ENCODE results near the gene CLBA1.

CLBA1 gene

DNA sequence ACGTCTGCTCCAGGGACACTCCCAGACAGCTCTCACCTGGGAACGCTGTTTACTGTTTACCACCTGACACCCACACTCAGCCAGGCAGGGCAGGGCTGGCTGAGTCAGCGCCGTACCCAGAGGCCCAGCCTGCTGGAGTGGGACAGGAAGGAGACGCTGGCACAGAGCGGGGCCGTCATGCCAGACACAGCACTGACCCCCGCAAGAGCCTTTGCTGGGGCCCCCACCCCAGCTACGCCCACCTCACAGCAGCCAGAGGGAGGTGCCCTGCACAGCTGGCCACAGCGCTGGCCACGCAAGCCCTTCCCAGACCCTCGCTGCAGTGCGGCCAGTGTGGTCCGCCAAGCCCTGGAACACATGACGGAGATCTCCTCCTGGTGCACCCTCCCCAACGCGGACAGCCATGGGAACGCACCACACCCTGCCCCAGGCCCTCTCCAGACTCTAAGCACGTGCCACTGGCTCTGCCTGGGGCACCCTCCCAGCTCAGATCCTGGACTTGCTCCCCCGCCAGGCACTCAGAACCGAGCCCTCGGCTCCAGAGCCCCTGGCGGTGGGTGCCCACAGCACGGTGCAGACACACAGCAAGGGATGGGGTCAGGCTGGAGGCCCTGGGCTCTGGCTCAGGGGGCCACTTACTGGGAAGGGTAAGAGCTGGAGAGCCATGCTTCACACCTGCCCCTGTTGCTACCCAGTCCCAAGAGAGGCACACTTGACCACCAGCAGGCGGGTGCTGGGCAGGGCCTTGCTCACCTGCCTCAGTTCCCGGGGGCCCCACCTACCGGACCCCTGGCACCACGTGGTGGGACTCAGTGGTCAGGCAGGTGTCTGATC is 13.1 kb upstream of the CLBA1 start:
- H3K27me3 ChIP-seq (replicated peaks; ENCODE audit: control insufficient read depth, insufficient read depth, low read length): no peaks in the 10 kb centered on the region; the same call in 1 of the 2 replicates
- TF ChIP-seq, protein P1, sequence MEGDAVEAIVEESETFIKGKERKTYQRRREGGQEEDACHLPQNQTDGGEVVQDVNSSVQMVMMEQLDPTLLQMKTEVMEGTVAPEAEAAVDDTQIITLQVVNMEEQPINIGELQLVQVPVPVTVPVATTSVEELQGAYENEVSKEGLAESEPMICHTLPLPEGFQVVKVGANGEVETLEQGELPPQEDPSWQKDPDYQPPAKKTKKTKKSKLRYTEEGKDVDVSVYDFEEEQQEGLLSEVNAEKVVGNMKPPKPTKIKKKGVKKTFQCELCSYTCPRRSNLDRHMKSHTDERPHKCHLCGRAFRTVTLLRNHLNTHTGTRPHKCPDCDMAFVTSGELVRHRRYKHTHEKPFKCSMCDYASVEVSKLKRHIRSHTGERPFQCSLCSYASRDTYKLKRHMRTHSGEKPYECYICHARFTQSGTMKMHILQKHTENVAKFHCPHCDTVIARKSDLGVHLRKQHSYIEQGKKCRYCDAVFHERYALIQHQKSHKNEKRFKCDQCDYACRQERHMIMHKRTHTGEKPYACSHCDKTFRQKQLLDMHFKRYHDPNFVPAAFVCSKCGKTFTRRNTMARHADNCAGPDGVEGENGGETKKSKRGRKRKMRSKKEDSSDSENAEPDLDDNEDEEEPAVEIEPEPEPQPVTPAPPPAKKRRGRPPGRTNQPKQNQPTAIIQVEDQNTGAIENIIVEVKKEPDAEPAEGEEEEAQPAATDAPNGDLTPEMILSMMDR (IDR thresholded peaks at IDR 0.05; ENCODE audit: insufficient read depth, low read length, poor library complexity, severe bottlenecking): no peak
- DNase-seq (ENCODE audit: extremely low read depth, insufficient read length): no peak
- H3K36me3 ChIP-seq (ENCODE audit: control insufficient read depth, insufficient read depth, low read length): no peaks in the 10 kb centered on the region
- no peak overlapping the region for H3K4me3 ChIP-seq (replicated peaks; ENCODE audit: low read depth, low read length)

DNA sequence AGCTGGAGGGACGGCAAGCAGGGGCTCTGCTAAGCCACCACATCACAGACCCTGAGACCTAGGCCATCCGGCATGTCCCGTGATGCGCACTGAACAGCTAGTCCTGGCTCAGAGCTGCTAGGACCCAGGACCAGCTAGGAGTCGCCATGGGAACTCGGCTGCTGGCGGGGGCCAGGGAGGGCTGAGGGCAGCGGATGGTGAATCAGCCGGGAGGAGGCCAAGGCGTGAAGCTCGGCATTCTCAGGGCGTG is 12.5 kb upstream of the CLBA1 start:
- H3K27me3 ChIP-seq (replicated peaks; ENCODE audit: control insufficient read depth, insufficient read depth, low read length): no peaks in the 10 kb centered on the region; the same call in 1 of the 2 replicates
- TF ChIP-seq, protein P1 (IDR thresholded peaks at IDR 0.05; ENCODE audit: insufficient read depth, low read length, poor library complexity, severe bottlenecking): no peak
- H3K4me3 ChIP-seq (replicated peaks; ENCODE audit: low read depth, low read length): no peak overlapping the region

DNA sequence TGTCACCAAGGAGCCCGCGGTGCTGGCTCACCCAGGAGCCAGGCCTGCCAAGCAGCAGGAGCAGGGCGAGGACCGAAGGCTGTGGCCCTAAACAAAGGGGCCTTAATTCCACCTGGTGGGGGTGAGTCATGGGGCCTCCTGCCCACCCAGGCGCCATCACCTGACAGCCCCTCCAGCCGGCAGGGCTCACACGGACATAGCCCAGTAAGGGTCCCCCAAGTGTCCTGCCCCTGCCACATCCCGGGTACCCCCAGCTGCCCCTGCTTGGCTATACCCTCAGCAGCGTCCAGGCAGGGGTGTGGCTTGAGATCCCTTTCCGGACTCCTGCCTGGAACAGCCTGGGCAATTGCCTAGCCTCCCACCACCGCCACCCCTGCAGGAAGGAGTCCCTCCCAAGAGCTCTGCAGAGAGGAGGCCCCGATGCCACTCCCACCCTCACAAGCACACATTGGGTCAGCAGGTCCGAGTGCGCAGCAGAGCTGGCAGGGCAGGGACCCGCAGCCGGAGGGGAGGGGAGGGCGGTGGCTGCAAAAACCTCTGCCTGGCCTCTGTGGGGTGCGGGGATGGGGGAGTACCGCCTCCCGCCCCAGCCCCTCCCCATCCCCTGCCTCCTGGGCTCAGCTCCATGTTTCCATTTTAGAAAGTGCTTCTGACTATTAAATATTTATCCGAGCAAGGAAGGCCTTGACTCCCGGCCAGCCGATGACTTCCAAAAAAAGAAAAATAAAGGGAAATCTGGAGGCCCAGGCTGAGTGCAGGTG is 12.0 kb upstream of the CLBA1 start:
- H3K27me3 ChIP-seq (replicated peaks; ENCODE audit: control insufficient read depth, insufficient read depth, low read length): no peaks in the 10 kb centered on the region; the same call in 1 of the 2 replicates
- DNase-seq (ENCODE audit: extremely low read depth, insufficient read length): no peak
- H3K36me3 ChIP-seq (ENCODE audit: control insufficient read depth, insufficient read depth, low read length): no peaks in the 10 kb centered on the region
- TF ChIP-seq, protein P1 (IDR thresholded peaks at IDR 0.05; ENCODE audit: insufficient read depth, low read length, poor library complexity, severe bottlenecking): no peak
- H3K4me3 ChIP-seq (replicated peaks; ENCODE audit: low read depth, low read length): no peak overlapping the region

More for the DNA sequence above, 12.5 kb upstream of the CLBA1 start:
- no peaks in the 10 kb centered on the region for H3K36me3 ChIP-seq (ENCODE audit: control insufficient read depth, insufficient read depth, low read length)
- DNase-seq (ENCODE audit: extremely low read depth, insufficient read length): no peak

DNA sequence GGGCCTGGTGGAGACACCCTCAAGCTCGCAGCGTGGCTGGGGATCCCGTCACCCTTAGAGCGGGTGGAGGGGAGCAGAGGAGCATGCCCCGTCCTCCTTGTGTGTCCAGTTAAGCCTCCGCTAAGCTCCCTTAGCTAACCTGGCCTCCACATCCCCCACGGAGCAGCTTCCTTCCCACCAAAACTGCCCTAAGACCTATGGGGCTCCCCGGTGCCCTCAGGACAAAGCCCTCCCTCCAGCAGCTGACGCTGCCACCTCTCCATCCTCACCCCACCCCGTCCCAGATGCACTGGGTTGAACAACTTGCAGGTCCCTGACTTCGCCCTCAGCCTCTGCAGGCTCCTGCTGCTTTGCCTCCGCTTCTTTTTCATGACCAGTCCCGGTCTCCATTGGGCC is 11.4 kb upstream of the CLBA1 start:
- TF ChIP-seq, protein P1 (IDR thresholded peaks at IDR 0.05; ENCODE audit: insufficient read depth, low read length, poor library complexity, severe bottlenecking): no peak
- H3K27me3 ChIP-seq (replicated peaks; ENCODE audit: control insufficient read depth, insufficient read depth, low read length): peaks cover 1% of the 10 kb centered on the region; the same call in 1 of the 2 replicates
- DNase-seq (ENCODE audit: extremely low read depth, insufficient read length): no peak
- H3K36me3 ChIP-seq (ENCODE audit: control insufficient read depth, insufficient read depth, low read length): no peaks in the 10 kb centered on the region
- H3K4me3 ChIP-seq (replicated peaks; ENCODE audit: low read depth, low read length): no peak overlapping the region

DNA sequence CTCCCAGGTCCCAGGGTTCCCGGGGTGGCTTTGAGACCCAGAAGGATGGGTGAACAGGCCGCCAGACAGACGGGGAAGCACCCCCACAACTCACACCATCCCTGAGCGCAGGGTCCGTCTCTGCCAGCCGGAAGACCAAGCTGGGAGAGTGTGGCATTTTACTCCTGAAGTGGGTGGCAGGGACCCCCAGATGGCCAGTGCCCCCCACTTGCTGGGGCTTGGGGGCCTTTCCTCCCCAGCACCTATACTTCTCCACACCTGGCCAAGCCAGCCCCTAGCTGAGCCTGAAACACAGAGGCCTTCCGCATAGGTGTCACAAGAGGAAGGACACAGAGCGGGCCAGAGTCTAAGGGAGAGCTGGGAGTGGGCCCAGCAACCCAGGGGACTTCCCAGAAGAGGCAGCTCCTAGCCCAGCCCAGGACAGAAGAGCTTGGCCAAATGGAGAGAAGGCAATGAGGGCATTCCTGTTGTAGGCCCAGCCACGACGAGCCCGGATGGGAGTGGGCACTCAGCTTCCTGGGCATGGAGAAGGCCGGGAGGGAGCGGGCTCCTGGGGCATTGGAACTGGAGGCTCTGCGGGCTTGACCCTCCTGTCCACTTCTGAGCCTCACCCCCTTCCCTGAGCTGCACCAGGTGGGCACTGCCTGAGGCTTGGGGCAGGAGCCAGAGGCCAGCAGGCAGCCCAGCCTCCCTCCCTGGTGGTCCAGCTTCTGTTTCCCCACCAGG is 10.8 kb upstream of the CLBA1 start:
- DNase-seq (ENCODE audit: extremely low read depth, insufficient read length): no peak
- Histone ChIP-seq H3K27me3 (replicated peaks; ENCODE audit: control insufficient read depth, insufficient read depth, low read length) (peaks cover 1% of the 10 kb centered on the region; the same call in 1 of the 2 replicates), H3K4me3 (replicated peaks; ENCODE audit: low read depth, low read length) (no peak overlapping the region), H3K36me3 (ENCODE audit: control insufficient read depth, insufficient read depth, low read length) (no peaks in the 10 kb centered on the region)
- TF ChIP-seq, protein P1 (IDR thresholded peaks at IDR 0.05; ENCODE audit: insufficient read depth, low read length, poor library complexity, severe bottlenecking): no peak
